Measurements from ENCODE around the gene ACOX3. TPM values are rescaled to one million over a fixed set of nuclear protein-coding genes. Genes with fewer than 3 reads are reported as not detected.

ACOX3 gene
- total and polyA plus RNA-seq, 4 donors: 15.6 to 32.2 (median 21.5) TPM

GRCh38 chr4:8403173-8403753, 37.3 kb downstream of the ACOX3 start:
- peaks cover 3 to 31% (median 11%) of the 10 kb centered on the region in 4 donors for H3K36me3 ChIP-seq (ENCODE audit: control insufficient read depth in 4 of 4, insufficient read depth in 4 of 4, low read length in 4 of 4)
- WGBS, 2 donors: 43 to 47% methylated on average over 12 of the region's 12 CpGs
- no peak overlapping the region for H3K27ac ChIP-seq (ENCODE audit: low read depth in 1 of 2, low read length in 1 of 2)
- H3K4me1 ChIP-seq (ENCODE audit: control insufficient read depth in 5 of 5, insufficient read depth in 5 of 5, low read length in 5 of 5): peaks cover 0 to 7% (median 0%) of the 10 kb centered on the region in 5 donors
- ATAC-seq (ENCODE audit: insufficient read depth, low FRiP score): peak; percentile 90
- H3K9me3 ChIP-seq (ENCODE audit: control insufficient read depth in 4 of 4, insufficient read depth in 3 of 4, low read length in 3 of 4): no peaks in the 10 kb centered on the region
- H3K9ac ChIP-seq (ENCODE audit: insufficient read depth in 1 of 2, low read length in 2 of 2): no peak overlapping the region
- DNase-seq: peak; percentile 83 to 87 (median 84)
- H3K27me3 ChIP-seq (ENCODE audit: control insufficient read depth in 3 of 3, insufficient read depth in 3 of 3, low read length in 2 of 3): no peaks in the 10 kb centered on the region
- H3K4me3 ChIP-seq: no peak overlapping the region
- TF ChIP-seq, protein P1, sequence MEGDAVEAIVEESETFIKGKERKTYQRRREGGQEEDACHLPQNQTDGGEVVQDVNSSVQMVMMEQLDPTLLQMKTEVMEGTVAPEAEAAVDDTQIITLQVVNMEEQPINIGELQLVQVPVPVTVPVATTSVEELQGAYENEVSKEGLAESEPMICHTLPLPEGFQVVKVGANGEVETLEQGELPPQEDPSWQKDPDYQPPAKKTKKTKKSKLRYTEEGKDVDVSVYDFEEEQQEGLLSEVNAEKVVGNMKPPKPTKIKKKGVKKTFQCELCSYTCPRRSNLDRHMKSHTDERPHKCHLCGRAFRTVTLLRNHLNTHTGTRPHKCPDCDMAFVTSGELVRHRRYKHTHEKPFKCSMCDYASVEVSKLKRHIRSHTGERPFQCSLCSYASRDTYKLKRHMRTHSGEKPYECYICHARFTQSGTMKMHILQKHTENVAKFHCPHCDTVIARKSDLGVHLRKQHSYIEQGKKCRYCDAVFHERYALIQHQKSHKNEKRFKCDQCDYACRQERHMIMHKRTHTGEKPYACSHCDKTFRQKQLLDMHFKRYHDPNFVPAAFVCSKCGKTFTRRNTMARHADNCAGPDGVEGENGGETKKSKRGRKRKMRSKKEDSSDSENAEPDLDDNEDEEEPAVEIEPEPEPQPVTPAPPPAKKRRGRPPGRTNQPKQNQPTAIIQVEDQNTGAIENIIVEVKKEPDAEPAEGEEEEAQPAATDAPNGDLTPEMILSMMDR (IDR thresholded peaks at IDR 0.05; ENCODE audit: control extremely low read depth, extremely low read depth): peak; percentile 73

DNA sequence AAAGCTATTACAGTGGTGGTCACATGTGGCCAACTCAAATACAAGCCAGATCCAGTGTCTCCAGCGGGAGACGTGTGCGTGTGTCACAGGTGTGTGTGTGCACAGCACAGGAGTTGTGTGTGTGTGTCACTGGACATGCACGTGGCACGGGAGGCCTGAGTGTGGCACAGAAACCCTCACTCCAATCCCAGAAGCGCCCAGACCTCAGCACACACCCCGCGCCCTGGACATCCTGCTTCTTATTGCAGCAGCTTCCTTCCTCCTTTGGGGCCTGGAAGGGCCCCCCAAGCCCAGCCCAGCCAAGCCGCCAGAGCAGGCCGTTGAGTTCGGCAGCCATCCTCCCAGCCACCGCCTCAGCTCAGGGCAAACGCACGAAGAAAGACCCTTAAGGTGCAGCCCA, 37.9 kb downstream of the ACOX3 start:
- ATAC-seq (ENCODE audit: insufficient read depth, low FRiP score) (no peak), DNase-seq (no peak)
- Histone ChIP-seq H3K4me3 (no peak overlapping the region), H3K9ac (ENCODE audit: insufficient read depth in 1 of 2, low read length in 2 of 2) (no peak overlapping the region), H3K36me3 (ENCODE audit: control insufficient read depth in 4 of 4, insufficient read depth in 4 of 4, low read length in 4 of 4) (peaks cover 3 to 30% (median 9%) of the 10 kb centered on the region in 4 donors), H3K9me3 (ENCODE audit: control insufficient read depth in 4 of 4, insufficient read depth in 3 of 4, low read length in 3 of 4) (no peaks in the 10 kb centered on the region), H3K27me3 (ENCODE audit: control insufficient read depth in 3 of 3, insufficient read depth in 3 of 3, low read length in 2 of 3) (no peaks in the 10 kb centered on the region), H3K4me1 (ENCODE audit: control insufficient read depth in 5 of 5, insufficient read depth in 5 of 5, low read length in 5 of 5) (peaks cover 0 to 7% (median 0%) of the 10 kb centered on the region in 5 donors), H3K27ac (ENCODE audit: low read depth in 1 of 2, low read length in 1 of 2) (peak overlapping the region in 1 of 2 donors; percentile 10)
- TF ChIP-seq, protein P1 (IDR thresholded peaks at IDR 0.05; ENCODE audit: control extremely low read depth, extremely low read depth): no peak
- WGBS, 2 donors: 25 to 56% methylated on average over 14 of the region's 14 CpGs

DNA sequence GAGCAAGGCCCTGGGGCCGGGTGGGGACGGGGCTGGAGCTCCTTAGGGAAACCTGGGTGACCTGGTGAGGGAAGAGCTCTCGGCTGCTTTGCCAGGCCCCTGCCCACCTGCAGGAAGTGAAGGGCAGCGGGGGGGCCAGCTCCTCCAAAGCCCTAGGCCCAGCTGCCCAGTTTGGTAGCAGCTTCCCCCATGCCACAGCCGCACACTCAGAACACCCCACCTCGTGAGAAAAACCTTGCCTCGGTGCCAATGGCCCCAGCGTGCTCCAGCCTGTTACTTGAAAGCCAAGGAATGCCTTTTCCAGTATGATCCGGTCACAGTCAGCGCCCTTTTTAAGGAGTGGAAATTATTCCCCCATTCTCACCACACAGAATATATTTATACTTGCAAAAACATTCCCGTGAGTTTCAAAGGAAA, 38.3 kb downstream of the ACOX3 start:
- H3K4me3 ChIP-seq: no peak overlapping the region
- H3K27me3 ChIP-seq (ENCODE audit: control insufficient read depth in 3 of 3, insufficient read depth in 3 of 3, low read length in 2 of 3): no peaks in the 10 kb centered on the region
- DNase-seq (no peak), ATAC-seq (ENCODE audit: insufficient read depth, low FRiP score) (no peak)
- peaks cover 3 to 34% (median 10%) of the 10 kb centered on the region in 4 donors for H3K36me3 ChIP-seq (ENCODE audit: control insufficient read depth in 4 of 4, insufficient read depth in 4 of 4, low read length in 4 of 4)
- TF ChIP-seq, protein P1 (IDR thresholded peaks at IDR 0.05; ENCODE audit: control extremely low read depth, extremely low read depth): no peak
- peak overlapping the region in 1 of 2 donors; percentile 4 for H3K27ac ChIP-seq (ENCODE audit: low read depth in 1 of 2, low read length in 1 of 2)
- H3K9me3 ChIP-seq (ENCODE audit: control insufficient read depth in 4 of 4, insufficient read depth in 3 of 4, low read length in 3 of 4): no peaks in the 10 kb centered on the region
- H3K4me1 ChIP-seq (ENCODE audit: control insufficient read depth in 5 of 5, insufficient read depth in 5 of 5, low read length in 5 of 5): peaks cover 0 to 7% (median 0%) of the 10 kb centered on the region in 5 donors
- H3K9ac ChIP-seq (ENCODE audit: insufficient read depth in 1 of 2, low read length in 2 of 2): no peak overlapping the region
- WGBS, 2 donors: 34 to 71% methylated on average over 11 of the region's 11 CpGs
